Kidney glomerular epithelial cell (primary cell): ENCODE results near the gene RGPD8.
"Not testable (repeated sequence)": the region's sequence is repeated elsewhere in the genome, so short reads cannot be mapped to it uniquely, and the experiment has no call there.

Experiments used
- DNase-seq: peaks from one replicate; lab custom pipeline; 2025; lab: John Stamatoyannopoulos, UW

The RGPD8 gene

GRCh38 chr2:112435716-112436431, 2.4 kb upstream of the RGPD8 start:
- not testable (repeated sequence) for DNase-seq

GRCh38 chr2:112434890-112435715, 1.7 kb upstream of the RGPD8 start:
- DNase-seq: not testable (repeated sequence)

- no peak for DNase-seq
Observed at GRCh38 chr2:112433932-112434730, 686 bp upstream of the RGPD8 start.

GRCh38 chr2:112432735-112433479, 538 bp downstream of the RGPD8 start:
- not testable (repeated sequence) for DNase-seq

- not testable (repeated sequence) for DNase-seq
Observed at GRCh38 chr2:112432390-112432734, 1.1 kb downstream of the RGPD8 start.

GRCh38 chr2:112431587-112432295, 1.7 kb downstream of the RGPD8 start:
- not testable (repeated sequence) for DNase-seq

- DNase-seq: not testable (repeated sequence)
Observed at GRCh38 chr2:112424553-112424952, 8.9 kb downstream of the RGPD8 start.

GRCh38 chr2:112416860-112417259, 16.6 kb downstream of the RGPD8 start:
- not testable (repeated sequence) for DNase-seq

- not testable (repeated sequence) for DNase-seq
Observed at GRCh38 chr2:112360055-112360454, 73.4 kb downstream of the RGPD8 start.

GRCh38 chr2:112354335-112354734, 79.1 kb downstream of the RGPD8 start:
- DNase-seq: not testable (repeated sequence)

- not testable (repeated sequence) for DNase-seq
Observed at GRCh38 chr2:112352809-112353603, 80.4 kb downstream of the RGPD8 start.

GRCh38 chr2:112352292-112352691, 81.2 kb downstream of the RGPD8 start:
- DNase-seq: not testable (repeated sequence)

GRCh38 chr2:112345030-112346027, 88.1 kb downstream of the RGPD8 start:
- DNase-seq: no peak

- no peak for DNase-seq
Observed at GRCh38 chr2:112343827-112344585, 89.4 kb downstream of the RGPD8 start.

- DNase-seq: no peak
Observed at GRCh38 chr2:112342067-112342550, 91.3 kb downstream of the RGPD8 start.

GRCh38 chr2:112340475-112341267, 92.8 kb downstream of the RGPD8 start:
- DNase-seq: no peak

GRCh38 chr2:112339986-112340385, 93.5 kb downstream of the RGPD8 start:
- no peak for DNase-seq
